MM.1S (cell line): Measurements from ENCODE around the gene STN1.

Experiments
- DNase-seq: peaks from one replicate; pipeline ENCODE4 v3.0.0-alpha.2; 2015
- H2AFZ ChIP-seq: fragments of 300-600 bp; sonication (generic); 2 replicates; pipeline ENCODE4 v1.6.0; 2016; ENCODE audit warnings: antibody characterized with exemption, low read length
- H3F3A ChIP-seq: fragments of 300-600 bp; sonication (generic); 2 replicates; pipeline ENCODE4 v1.6.1; 2016; ENCODE audit warnings: mild to moderate bottlenecking, antibody characterized with exemption, low read length, moderate library complexity, mixed read lengths; ENCODE audit not compliant: insufficient read depth
- H3K27ac ChIP-seq: fragments of 300-600 bp; sonication (generic); 2 replicates; pipeline ENCODE4 v1.5.1; 2016; ENCODE audit warnings: mild to moderate bottlenecking, low read length
- H3K27me3 ChIP-seq: fragments of 300-600 bp; sonication (generic); replicated peaks from 2 replicates; pipeline ENCODE4 v1.6.0; 2016; ENCODE audit warnings: low read length; ENCODE audit not compliant: insufficient read depth
- H3K36me3 ChIP-seq: fragments of 300-600 bp; sonication (generic); replicated peaks from 2 replicates; pipeline ENCODE4 v1.6.1; 2016; ENCODE audit warnings: mild to moderate bottlenecking, low read length, mixed read lengths; ENCODE audit not compliant: insufficient read depth
- H3K4me1 ChIP-seq: fragments of 300-600 bp; sonication (generic); 2 replicates; pipeline ENCODE4 v1.6.1; 2016; ENCODE audit warnings: low read length, mixed read lengths
- H3K4me2 ChIP-seq: fragments of 300-600 bp; sonication (generic); 2 replicates; pipeline ENCODE4 v1.6.0; 2016; ENCODE audit warnings: low read depth, low read length
- H3K4me3 ChIP-seq: fragments of 300-600 bp; sonication (generic); 2 replicates; pipeline ENCODE4 v1.5.1; 2016; ENCODE audit warnings: low read length, mixed read lengths
- H3K79me2 ChIP-seq: fragments of 300-600 bp; sonication (generic); 2 replicates; pipeline ENCODE4 v1.6.1; 2016; ENCODE audit warnings: mixed run types, low read length, mixed read lengths
- H3K9ac ChIP-seq: fragments of 300-600 bp; sonication (generic); 2 replicates; pipeline ENCODE4 v1.6.1; 2016; ENCODE audit warnings: low read length, mixed read lengths
- H3K9me2 ChIP-seq: fragments of 300-600 bp; sonication (generic); replicated peaks from 2 replicates; pipeline ENCODE4 v1.6.1; 2016; ENCODE audit warnings: mild to moderate bottlenecking, low read length, mixed read lengths; ENCODE audit not compliant: insufficient read depth
- H3K9me3 ChIP-seq: fragments of 300-600 bp; sonication (generic); replicated peaks from 2 replicates; pipeline ENCODE4 v1.6.1; 2016; ENCODE audit warnings: mild to moderate bottlenecking, low read length, mixed read lengths; ENCODE audit not compliant: insufficient read depth
- H4K20me1 ChIP-seq: fragments of 300-600 bp; sonication (generic); 2 replicates; pipeline ENCODE4 v1.6.1; 2016; ENCODE audit warnings: mild to moderate bottlenecking, low read length, moderate library complexity, mixed read lengths; ENCODE audit not compliant: insufficient read depth
- CTCF ChIP-seq: fragments of 300-600 bp; sonication (generic); IDR thresholded peaks from 2 replicates; pipeline ENCODE4 v1.5.1; 2016; ENCODE audit warnings: antibody characterized with exemption, low read length, mixed read lengths
- EZH2 ChIP-seq: fragments of 300-600 bp; sonication (generic); optimal IDR thresholded peaks from 2 replicates; pipeline ENCODE3; 2017; ENCODE audit warnings: low read depth, mild to moderate bottlenecking, antibody characterized with exemption, low read length, mixed read lengths
- EZH2phosphoT487 ChIP-seq: fragments of 300-600 bp; sonication (generic); IDR thresholded peaks from 2 replicates; pipeline ENCODE4 v1.6.1; 2018; ENCODE audit warnings: antibody characterized with exemption, low read length

The STN1 gene

GRCh38 chr10:103872137-103872931 lies 45.6 kb downstream of the STN1 start:
- no peaks in the 10 kb centered on the region for H3K79me2 ChIP-seq
- no peaks in the 10 kb centered on the region for H3K9me2 ChIP-seq
- H3K27me3 ChIP-seq, result no peaks in the 10 kb centered on the region
- H3K4me1 ChIP-seq, result peaks cover 9% of the 10 kb centered on the region
- H2AFZ ChIP-seq, result no peak overlapping the region
- no peak overlapping the region for H3K9ac ChIP-seq
- no peaks in the 10 kb centered on the region for H3K36me3 ChIP-seq
- H3K27ac ChIP-seq, result no peak overlapping the region
- no peak for DNase-seq
- TF ChIP-seq EZH2phosphoT487, result no peak
- TF ChIP-seq CTCF, result no peak
- TF ChIP-seq EZH2, result no peak
- peaks cover 5% of the 10 kb centered on the region; the same call in 1 of the 2 replicates for H3F3A ChIP-seq
- H3K9me3 ChIP-seq, result no peaks in the 10 kb centered on the region
- H3K4me2 ChIP-seq, result no peak overlapping the region
- H4K20me1 ChIP-seq, result no peaks in the 10 kb centered on the region
- no peak overlapping the region for H3K4me3 ChIP-seq

GRCh38 chr10:103871006-103871405 lies 47.0 kb downstream of the STN1 start:
- Histone ChIP-seq H3K9me3 (no peaks in the 10 kb centered on the region), H3K4me2 (no peak overlapping the region), H3K79me2 (no peaks in the 10 kb centered on the region), H2AFZ (no peak overlapping the region), H3K9ac (no peak overlapping the region), H3K27me3 (no peaks in the 10 kb centered on the region), H3K9me2 (no peaks in the 10 kb centered on the region), H3F3A (peaks cover 5% of the 10 kb centered on the region; the same call in 1 of the 2 replicates), H3K36me3 (no peaks in the 10 kb centered on the region), H3K4me1 (peaks cover 9% of the 10 kb centered on the region), H4K20me1 (no peaks in the 10 kb centered on the region), H3K27ac (no peak overlapping the region), H3K4me3 (no peak overlapping the region)
- no peak for DNase-seq
- TF ChIP-seq EZH2phosphoT487 (no peak), CTCF (no peak), EZH2 (no peak)

- Histone ChIP-seq H3K79me2 (no peaks in the 10 kb centered on the region), H3K27ac (no peak overlapping the region), H3K9me3 (no peaks in the 10 kb centered on the region), H3K27me3 (no peaks in the 10 kb centered on the region), H3K4me3 (no peak overlapping the region), H3K36me3 (no peaks in the 10 kb centered on the region), H3F3A (peaks cover 5% of the 10 kb centered on the region; the same call in 1 of the 2 replicates), H4K20me1 (no peaks in the 10 kb centered on the region), H3K9ac (no peak overlapping the region), H3K9me2 (no peaks in the 10 kb centered on the region), H3K4me1 (peaks cover 9% of the 10 kb centered on the region), H2AFZ (no peak overlapping the region), H3K4me2 (no peak overlapping the region)
- TF ChIP-seq EZH2phosphoT487 (no peak), EZH2 (no peak), CTCF (no peak)
- peak; percentile 3 for DNase-seq
Observed at GRCh38 chr10:103870516-103870915, 47.5 kb downstream of the STN1 start.
